Liver (tissue), 9 donors: ENCODE results near the gene MTERF4. TPM values are rescaled to one million over a fixed set of nuclear protein-coding genes. Genes with fewer than 3 reads are reported as not detected.

ENCODE experiments used
- DNase-seq: peaks from one replicate; pipeline ENCODE4 v3.0.0-alpha.2; 2017; ENCODE audit warnings: low spot score
- H3K27ac ChIP-seq, 2 donors: one replicate each; pipeline ENCODE4 v1.7.0; 2013; ENCODE audit warnings: inconsistent platforms in 2 of 2, low read length in 2 of 2, control low read depth in 1 of 2, low read depth in 1 of 2, mild to moderate bottlenecking in 1 of 2
- H3K27me3 ChIP-seq, 4 donors: one replicate each; pipeline versions ENCODE4 v1.6.1 to v1.7.0; 2013; ENCODE audit warnings: low read length in 3 of 4, inconsistent platforms in 1 of 4, mild to moderate bottlenecking in 1 of 4, moderate library complexity in 1 of 4; ENCODE audit not compliant: control insufficient read depth in 4 of 4, insufficient read depth in 4 of 4
- H3K36me3 ChIP-seq, 4 donors: one replicate each; pipeline versions ENCODE4 v1.6.1 to v1.7.0; 2013; ENCODE audit warnings: low read length in 3 of 4, mild to moderate bottlenecking in 3 of 4, low read depth in 1 of 4, moderate library complexity in 1 of 4; ENCODE audit not compliant: control insufficient read depth in 4 of 4, insufficient read depth in 3 of 4
- H3K4me1 ChIP-seq, 4 donors: one replicate each; pipeline versions ENCODE4 v1.6.1 to v1.7.0; 2013; ENCODE audit warnings: low read length in 3 of 4, mild to moderate bottlenecking in 3 of 4, moderate library complexity in 1 of 4; ENCODE audit not compliant: control insufficient read depth in 4 of 4, insufficient read depth in 4 of 4
- H3K4me3 ChIP-seq, 3 donors: one replicate each; pipeline versions ENCODE4 v1.6.1 to v1.7.0; 2013; ENCODE audit warnings: low read length in 3 of 3, control low read depth in 1 of 3, low read depth in 1 of 3, mild to moderate bottlenecking in 1 of 3
- H3K9ac ChIP-seq, 2 donors: one replicate each; pipeline ENCODE4 v1.7.0; 2013; ENCODE audit warnings: low read length in 2 of 2, mild to moderate bottlenecking in 2 of 2, moderate library complexity in 2 of 2, control low read depth in 1 of 2, low read depth in 1 of 2
- H3K9me3 ChIP-seq, 4 donors: one replicate each; pipeline versions ENCODE4 v1.6.1 to v1.7.0; 2013; ENCODE audit warnings: low read length in 3 of 4; ENCODE audit not compliant: control insufficient read depth in 4 of 4
- ATF3 ChIP-seq: IDR thresholded peaks from 2 replicates; pipeline ENCODE4 v1.6.1; 2016; ENCODE audit warnings: antibody characterized with exemption
- CTCF ChIP-seq: fragments of 150-350 bp; IDR thresholded peaks from 2 replicates; pipeline ENCODE4 v1.5.1; 2017; ENCODE audit warnings: improper control_type of control experiment, low read depth, low read length; ENCODE audit not compliant: missing input control
- EGR1 ChIP-seq, 2 donors: IDR thresholded peaks; 2 replicates each; pipeline ENCODE4 v1.6.1; 2016 to 2018; ENCODE audit warnings: antibody characterized with exemption in 2 of 2, low read depth in 2 of 2
- FOXA1 ChIP-seq: IDR thresholded peaks from 2 replicates; pipeline ENCODE4 v1.6.1; 2016; ENCODE audit warnings: antibody characterized with exemption
- FOXA2 ChIP-seq: IDR thresholded peaks from 2 replicates; pipeline ENCODE4 v1.6.1; 2016; ENCODE audit warnings: antibody characterized with exemption
- GABPA ChIP-seq, 2 donors: IDR thresholded peaks in 1 of 2; conservative IDR thresholded peaks in 1 of 2; 2 replicates each; pipeline ENCODE4 v1.6.1; 2016; ENCODE audit warnings: antibody characterized with exemption in 2 of 2, mild to moderate bottlenecking in 1 of 2, moderate library complexity in 1 of 2
- HNF4A ChIP-seq, 2 donors: conservative IDR thresholded peaks; 2 replicates each; pipeline ENCODE4 v1.6.1; 2016; ENCODE audit warnings: antibody characterized with exemption in 2 of 2, mild to moderate bottlenecking in 2 of 2
- HNF4G ChIP-seq: IDR thresholded peaks from 2 replicates; pipeline ENCODE4 v1.6.1; 2016; ENCODE audit warnings: antibody characterized with exemption
- JUND ChIP-seq, 2 donors: IDR thresholded peaks; 2 replicates each; pipeline ENCODE4 v1.6.1; 2016; ENCODE audit warnings: antibody characterized with exemption in 2 of 2
- MAX ChIP-seq: IDR thresholded peaks from 2 replicates; pipeline ENCODE4 v1.6.1; 2016; ENCODE audit warnings: antibody characterized with exemption
- NR2F2 ChIP-seq: IDR thresholded peaks from 2 replicates; pipeline ENCODE4 v1.6.1; 2016; ENCODE audit warnings: antibody characterized with exemption
- RAD21 ChIP-seq, 2 donors: IDR thresholded peaks; 2 replicates each; pipeline ENCODE4 v1.6.1; 2016; ENCODE audit warnings: antibody characterized with exemption in 2 of 2, mild to moderate bottlenecking in 2 of 2
- REST ChIP-seq: IDR thresholded peaks from 2 replicates; pipeline ENCODE4 v1.6.1; 2016; ENCODE audit warnings: antibody characterized with exemption, mild to moderate bottlenecking
- RXRA ChIP-seq, 2 donors: IDR thresholded peaks; 2 replicates each; pipeline ENCODE4 v1.6.1; 2017 to 2018; ENCODE audit warnings: antibody characterized with exemption in 2 of 2, mild to moderate bottlenecking in 1 of 2
- SP1 ChIP-seq: IDR thresholded peaks from 2 replicates; pipeline ENCODE4 v1.6.1; 2018; ENCODE audit warnings: antibody characterized with exemption, mild to moderate bottlenecking
- TAF1 ChIP-seq: conservative IDR thresholded peaks from 2 replicates; pipeline ENCODE4 v1.6.1; 2016; ENCODE audit warnings: antibody characterized with exemption, mild to moderate bottlenecking
- YY1 ChIP-seq: IDR thresholded peaks from 2 replicates; pipeline ENCODE4 v1.6.1; 2016; ENCODE audit warnings: antibody characterized with exemption, mild to moderate bottlenecking
- ZBTB33 ChIP-seq: IDR thresholded peaks from 2 replicates; pipeline ENCODE4 v1.6.1; 2016; ENCODE audit warnings: antibody characterized with exemption
- WGBS: extraction: QIAGEN DNeasy Blood & Tissue Kit; methylation state at CpG from one replicate; pipeline ENCODE4 v1.1.7; 2013; 5-methylcytosine and 5-hydroxymethylcytosine counted together
- polyA plus RNA-seq, 2 donors: library from polyadenylated mRNA; stranded (reverse) in 1 of 2; unstranded in 1 of 2; fragments of 200-250 nt in 1 of 2; fragments of >200 nt in 1 of 2; fragmentation: Nextera tagmentation in 1 of 2; extraction: Ambion mirVana in 1 of 2; gene quantifications; one replicate each; pipeline versions ENCODE4 v1.2.1 to v1.2.3, GENCODE V29; 2013 to 2015
- total RNA-seq, 2 donors: library from RNA; depleted of rRNA; stranded (reverse); fragments of >200 nt; gene quantifications; one replicate each; pipeline ENCODE4 v1.2.3, GENCODE V29; 2014
- donor health status: healthy.
- donor health status: healthy.
- donor health status: healthy.
- donor health status: healthy.
- donor health status: healthy.

Gene MTERF4
- total and polyA plus RNA-seq, 4 donors: 13.3 to 36.7 (median 20.3) TPM

- DNase-seq: no peak
- Histone ChIP-seq H3K9ac (no peak overlapping the region), H3K36me3 (peaks cover 7 to 57% (median 41%) of the 10 kb centered on the region in 4 donors), H3K27ac (no peak overlapping the region), H3K4me1 (peaks cover 11 to 28% (median 23%) of the 10 kb centered on the region in 4 donors), H3K9me3 (no peaks in the 10 kb centered on the region), H3K4me3 (no peak overlapping the region), H3K27me3 (no peaks in the 10 kb centered on the region)
- 89% methylated on average over 10 of the region's 10 CpGs for WGBS
- TF ChIP-seq FOXA1 (no peak), ZBTB33 (no peak), RXRA (IDR thresholded peaks at IDR 0.05) (no peak), RAD21 (IDR thresholded peaks at IDR 0.05) (no peak), SP1 (no peak), FOXA2 (no peak), EGR1 (IDR thresholded peaks at IDR 0.05; ENCODE audit: low read depth in 2 of 2) (no peak), YY1 (no peak), JUND (IDR thresholded peaks at IDR 0.05) (no peak), CTCF (no peak), NR2F2 (no peak), HNF4A (conservative IDR thresholded peaks at IDR 0.05) (no peak), HNF4G (no peak), MAX (no peak), TAF1 (no peak), GABPA (IDR thresholded peaks at IDR 0.05 in 1 of 2, conservative IDR thresholded peaks at IDR 0.05 in 1 of 2) (no peak), REST (no peak), ATF3 (no peak)
Observed at GRCh38 chr2:241091201-241091600, 10.9 kb downstream of the MTERF4 start.
